Bronchial epithelial cell (primary cell): ENCODE results near the gene RAD18. TPM values are rescaled to one million over a fixed set of nuclear protein-coding genes. Genes with fewer than 3 reads are reported as not detected.

Source experiments
- DNase-seq: peaks from one replicate; pipeline ENCODE4 v3.0.0-alpha.2; 2010; ENCODE audit warnings: low read depth
- FAIRE-seq: peaks from 2 replicates; lab custom pipeline; 2011; peaks lifted over from hg19 to GRCh38; lab: Jason Lieb, UNC
- H3K27me3 ChIP-seq: 2 replicates; pipeline ENCODE4 v1.5.1; 2011; ENCODE audit warnings: low read length; ENCODE audit not compliant: control insufficient read depth, insufficient read depth
- H3K36me3 ChIP-seq: 2 replicates; pipeline ENCODE4 v1.5.1; 2011; ENCODE audit warnings: low read length; ENCODE audit not compliant: control insufficient read depth, insufficient read depth
- H3K4me3 ChIP-seq: 2 replicates; pipeline ENCODE4 v1.5.1; 2011; ENCODE audit warnings: mild to moderate bottlenecking, low read depth, low read length, control low read depth
- total RNA-seq: library from RNA; depleted of rRNA; stranded (reverse); fragments of >200 nt; gene quantifications from 2 replicates; pipeline ENCODE4 v1.2.1, GENCODE V29; 2014
- TF ChIP-seq, protein P1 (sequence below): IDR thresholded peaks from 2 replicates; pipeline ENCODE4 v1.5.1; 2011; ENCODE audit warnings: mild to moderate bottlenecking, moderate library complexity, low read length, control low read depth, inconsistent platforms; ENCODE audit not compliant: insufficient read depth, severe bottlenecking

Gene RAD18
- total RNA-seq, 1 donor from 2014 or later: 3.9 TPM

DNA sequence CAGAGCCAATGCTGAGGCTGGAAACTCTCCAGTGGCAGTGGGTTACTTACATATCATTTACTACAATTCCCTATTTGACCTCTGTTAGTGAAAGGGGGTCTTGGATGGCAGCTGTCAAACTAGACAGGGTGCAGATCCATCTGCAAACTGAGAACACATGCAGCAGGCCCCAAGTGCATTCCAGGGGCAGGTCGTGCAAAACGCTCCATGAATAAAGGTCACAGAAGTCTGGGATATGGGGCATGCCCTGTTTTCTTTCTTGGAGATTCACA lies 25.0 kb upstream of the RAD18 start:
- H3K4me3 ChIP-seq: no peak overlapping the region
- TF ChIP-seq, protein P1, sequence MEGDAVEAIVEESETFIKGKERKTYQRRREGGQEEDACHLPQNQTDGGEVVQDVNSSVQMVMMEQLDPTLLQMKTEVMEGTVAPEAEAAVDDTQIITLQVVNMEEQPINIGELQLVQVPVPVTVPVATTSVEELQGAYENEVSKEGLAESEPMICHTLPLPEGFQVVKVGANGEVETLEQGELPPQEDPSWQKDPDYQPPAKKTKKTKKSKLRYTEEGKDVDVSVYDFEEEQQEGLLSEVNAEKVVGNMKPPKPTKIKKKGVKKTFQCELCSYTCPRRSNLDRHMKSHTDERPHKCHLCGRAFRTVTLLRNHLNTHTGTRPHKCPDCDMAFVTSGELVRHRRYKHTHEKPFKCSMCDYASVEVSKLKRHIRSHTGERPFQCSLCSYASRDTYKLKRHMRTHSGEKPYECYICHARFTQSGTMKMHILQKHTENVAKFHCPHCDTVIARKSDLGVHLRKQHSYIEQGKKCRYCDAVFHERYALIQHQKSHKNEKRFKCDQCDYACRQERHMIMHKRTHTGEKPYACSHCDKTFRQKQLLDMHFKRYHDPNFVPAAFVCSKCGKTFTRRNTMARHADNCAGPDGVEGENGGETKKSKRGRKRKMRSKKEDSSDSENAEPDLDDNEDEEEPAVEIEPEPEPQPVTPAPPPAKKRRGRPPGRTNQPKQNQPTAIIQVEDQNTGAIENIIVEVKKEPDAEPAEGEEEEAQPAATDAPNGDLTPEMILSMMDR: no peak
- DNase-seq (no peak), FAIRE-seq (no peak)
- H3K36me3 ChIP-seq: peaks cover 13% of the 10 kb centered on the region
- H3K27me3 ChIP-seq: no peaks in the 10 kb centered on the region

- no peak overlapping the region for H3K4me3 ChIP-seq
- H3K36me3 ChIP-seq: peaks cover 10% of the 10 kb centered on the region
- peak; percentile 52 for DNase-seq
- no peaks in the 10 kb centered on the region for H3K27me3 ChIP-seq
- TF ChIP-seq, protein P1: peak; percentile 90
- FAIRE-seq: no peak
These were observed 24.5 kb upstream of the RAD18 start for GRCh38 chr3:8987645-8988383.

DNA sequence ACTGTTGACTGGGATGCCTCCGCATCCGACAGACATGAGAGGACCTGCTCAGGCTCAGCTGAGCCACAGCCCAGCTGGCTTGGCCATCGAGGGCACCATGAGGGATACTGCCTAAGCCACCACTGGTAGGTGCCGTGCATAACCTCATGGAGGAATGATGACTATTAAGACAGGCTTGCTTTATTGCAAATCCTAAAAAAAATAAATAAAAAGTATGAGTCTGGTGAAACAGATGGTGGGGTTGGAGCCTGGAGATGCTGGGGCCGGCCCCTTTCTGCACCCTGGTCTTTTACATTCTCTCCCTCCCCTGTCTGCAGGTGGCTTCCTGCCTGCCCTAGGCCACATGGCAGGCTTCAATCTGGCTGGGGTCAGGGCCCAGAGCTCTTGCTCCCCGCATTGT lies 24.0 kb upstream of the RAD18 start:
- H3K27me3 ChIP-seq: no peaks in the 10 kb centered on the region
- H3K36me3 ChIP-seq: peaks cover 8% of the 10 kb centered on the region
- H3K4me3 ChIP-seq: no peak overlapping the region
- FAIRE-seq (peak; percentile 62), DNase-seq (no peak)
- TF ChIP-seq, protein P1: no peak

- Histone ChIP-seq H3K27me3 (no peaks in the 10 kb centered on the region), H3K36me3 (peaks cover 8% of the 10 kb centered on the region), H3K4me3 (no peak overlapping the region)
- TF ChIP-seq, protein P1: no peak
- no peak for FAIRE-seq
- no peak for DNase-seq
These were observed 23.5 kb upstream of the RAD18 start for GRCh38 chr3:8986741-8987140.

- Histone ChIP-seq H3K27me3 (no peaks in the 10 kb centered on the region), H3K36me3 (peaks cover 3% of the 10 kb centered on the region), H3K4me3 (no peak overlapping the region)
- DNase-seq: no peak
- TF ChIP-seq, protein P1: no peak
- no peak for FAIRE-seq
These were observed 22.6 kb upstream of the RAD18 start for GRCh38 chr3:8985876-8986275.

DNA sequence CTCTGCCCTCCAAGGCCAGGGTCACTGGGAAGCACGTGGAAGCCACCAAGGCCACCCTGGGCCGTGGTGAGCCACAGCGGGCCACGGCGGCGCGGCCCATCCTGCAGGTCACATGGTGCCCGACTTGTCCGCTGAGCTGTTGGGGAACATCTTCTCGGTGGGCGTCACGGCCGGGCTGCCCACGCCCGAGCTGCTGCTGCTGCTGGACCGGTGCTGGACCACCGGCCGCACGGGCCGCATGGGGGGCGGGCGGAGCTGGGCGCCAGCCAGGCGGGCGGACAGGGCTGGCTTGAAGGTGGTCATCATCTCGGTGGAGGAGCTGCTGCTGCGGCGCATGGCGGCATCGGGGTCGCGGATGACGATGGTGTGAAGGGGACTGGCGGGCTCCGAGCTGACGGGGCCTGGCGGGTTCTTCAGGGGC lies 22.1 kb upstream of the RAD18 start:
- FAIRE-seq (no peak), DNase-seq (no peak)
- H3K36me3 ChIP-seq: peaks cover 2% of the 10 kb centered on the region
- no peak overlapping the region for H3K4me3 ChIP-seq
- H3K27me3 ChIP-seq: no peaks in the 10 kb centered on the region
- TF ChIP-seq, protein P1: no peak
